SU-DHL-6 (cell line): ENCODE results near the gene DIAPH3.

Experiments used
- EZH2phosphoT487 ChIP-seq: fragments of 200-600 bp; sonication (generic), shearing (Covaris generic); conservative IDR thresholded peaks from 2 replicates; pipeline ENCODE4 v1.6.1; 2018; ENCODE audit warnings: mild to moderate bottlenecking, antibody characterized with exemption, low read length, moderate library complexity, mixed read lengths
- TF ChIP-seq, protein P1 (sequence below): fragments of 200-600 bp; sonication (generic); IDR thresholded peaks from one replicate; pipeline ENCODE4 v1.5.1; 2017; ENCODE audit warnings: antibody characterized with exemption, mild to moderate bottlenecking, low read length, moderate library complexity; ENCODE audit not compliant: insufficient read depth, poor library complexity, severe bottlenecking

DNA sequence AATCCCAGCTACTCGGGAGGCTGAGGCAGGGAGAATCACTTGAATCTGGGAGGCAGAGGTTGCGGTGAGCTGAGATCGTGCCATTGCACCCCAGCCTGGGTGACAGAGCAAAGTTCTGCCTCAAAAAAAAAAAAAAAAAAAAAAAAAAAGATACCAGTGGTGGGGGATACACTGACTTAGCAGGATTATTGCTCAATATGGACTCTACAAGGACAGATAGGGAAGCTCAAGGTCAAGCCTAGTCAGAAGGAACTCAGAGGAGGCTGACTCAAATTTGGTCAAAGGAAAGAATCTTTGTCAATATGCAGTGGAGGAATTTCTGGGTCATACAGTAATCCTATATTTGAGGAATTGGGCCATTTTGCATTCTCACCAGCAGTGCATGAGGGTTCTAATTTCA, 6.7 kb upstream of the DIAPH3 start:
- TF ChIP-seq, protein P1, sequence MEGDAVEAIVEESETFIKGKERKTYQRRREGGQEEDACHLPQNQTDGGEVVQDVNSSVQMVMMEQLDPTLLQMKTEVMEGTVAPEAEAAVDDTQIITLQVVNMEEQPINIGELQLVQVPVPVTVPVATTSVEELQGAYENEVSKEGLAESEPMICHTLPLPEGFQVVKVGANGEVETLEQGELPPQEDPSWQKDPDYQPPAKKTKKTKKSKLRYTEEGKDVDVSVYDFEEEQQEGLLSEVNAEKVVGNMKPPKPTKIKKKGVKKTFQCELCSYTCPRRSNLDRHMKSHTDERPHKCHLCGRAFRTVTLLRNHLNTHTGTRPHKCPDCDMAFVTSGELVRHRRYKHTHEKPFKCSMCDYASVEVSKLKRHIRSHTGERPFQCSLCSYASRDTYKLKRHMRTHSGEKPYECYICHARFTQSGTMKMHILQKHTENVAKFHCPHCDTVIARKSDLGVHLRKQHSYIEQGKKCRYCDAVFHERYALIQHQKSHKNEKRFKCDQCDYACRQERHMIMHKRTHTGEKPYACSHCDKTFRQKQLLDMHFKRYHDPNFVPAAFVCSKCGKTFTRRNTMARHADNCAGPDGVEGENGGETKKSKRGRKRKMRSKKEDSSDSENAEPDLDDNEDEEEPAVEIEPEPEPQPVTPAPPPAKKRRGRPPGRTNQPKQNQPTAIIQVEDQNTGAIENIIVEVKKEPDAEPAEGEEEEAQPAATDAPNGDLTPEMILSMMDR = no peak
- no peak for TF ChIP-seq EZH2phosphoT487
